Endothelial cell of umbilical vein (primary cell): ENCODE measurements around the gene TNFRSF14. TPM values are rescaled to one million over a fixed set of nuclear protein-coding genes. Genes with fewer than 3 reads are reported as not detected.

Experiments
- BruUV-seq: library from RNA; stranded (reverse); fragments of 400-500 nt; replicated peaks from 2 replicates; lab custom pipeline; 2021; lab: Mats Ljungman, UMichigan
- CTCF ChIA-PET: fragments of 300-600, 350-600 bp; sonication (Branson Sonifier 250); formaldehyde crosslinking; loops from one replicate; lab custom pipeline; 2021; ENCODE audit warnings: antibody characterized with exemption, inconsistent platforms; lab: Charles Lee
- POLR2A ChIA-PET: fragments of 300-600, 350-600 bp; sonication (Branson Sonifier 250); formaldehyde crosslinking; loops from one replicate; lab custom pipeline; 2021; ENCODE audit warnings: antibody characterized with exemption, inconsistent platforms; lab: Charles Lee
- DNase-seq: peaks from one replicate; pipeline ENCODE4 v3.0.0-alpha.2; 2011; ENCODE audit warnings: low read depth, low spot score
- FAIRE-seq: peaks from 2 replicates; lab custom pipeline; 2011; peaks lifted over from hg19 to GRCh38; lab: Jason Lieb, UNC
- H2AFZ ChIP-seq: 2 replicates; pipeline ENCODE4 v1.6.0; 2012; ENCODE audit warnings: low read depth, low read length, control low read depth, inconsistent platforms
- H3K27ac ChIP-seq: 2 replicates; pipeline ENCODE4 v1.5.1; 2011; ENCODE audit warnings: low read depth, mild to moderate bottlenecking, control low read depth, low read length, moderate library complexity; ENCODE audit not compliant: insufficient read depth
- H3K27me3 ChIP-seq, 2 experiments: 2 replicates each; pipeline versions ENCODE4 v1.6.0 to v1.6.1; 2011; ENCODE audit warnings: low read length in 2 of 2, mixed read lengths in 1 of 2; ENCODE audit not compliant: control insufficient read depth in 2 of 2, insufficient read depth in 2 of 2
- H3K36me3 ChIP-seq, 2 experiments: 2 replicates in 1 of 2; 3 replicates in 1 of 2; pipeline ENCODE4 v1.5.1; 2011; ENCODE audit warnings: low read length in 2 of 2, mild to moderate bottlenecking in 1 of 2, moderate library complexity in 1 of 2; ENCODE audit not compliant: control insufficient read depth in 2 of 2, insufficient read depth in 2 of 2; ENCODE audit errors: extremely low read depth in 1 of 2
- H3K4me1 ChIP-seq: 3 replicates; pipeline ENCODE4 v1.5.1; 2011; ENCODE audit warnings: mild to moderate bottlenecking, low read length; ENCODE audit not compliant: control insufficient read depth, insufficient read depth; ENCODE audit errors: extremely low read depth
- H3K4me2 ChIP-seq: 2 replicates; pipeline ENCODE4 v1.6.1; 2011; ENCODE audit warnings: low read length, control low read depth, mixed read lengths; ENCODE audit not compliant: insufficient read depth
- H3K4me3 ChIP-seq, 3 experiments: fragments of 200-600 bp in 1 of 3; sonication (generic), shearing (Covaris generic) in 1 of 3; replicated peaks in 1 of 3; 2 replicates each; pipeline ENCODE4 v1.5.1; 2011 to 2016; ENCODE audit warnings: control low read depth in 3 of 3, low read length in 3 of 3, mild to moderate bottlenecking in 2 of 3, inconsistent platforms in 1 of 3, low read depth in 1 of 3, moderate library complexity in 1 of 3; ENCODE audit not compliant: insufficient read depth in 1 of 3
- H3K79me2 ChIP-seq: 2 replicates; pipeline ENCODE4 v1.6.0; 2012; ENCODE audit warnings: low read length, inconsistent platforms; ENCODE audit not compliant: control insufficient read depth, insufficient read depth
- H3K9ac ChIP-seq: replicated peaks from 2 replicates; pipeline ENCODE3; 2011; ENCODE audit warnings: low read length, control low read depth; ENCODE audit not compliant: insufficient read depth; ENCODE audit errors: extremely low read depth
- H3K9me1 ChIP-seq: replicated peaks from 3 replicates; pipeline ENCODE4 v1.6.0; 2011; ENCODE audit warnings: mild to moderate bottlenecking, low read length; ENCODE audit not compliant: control insufficient read depth, insufficient read depth; ENCODE audit errors: extremely low read depth
- H3K9me3 ChIP-seq: replicated peaks from 2 replicates; pipeline ENCODE4 v1.5.1; 2012; ENCODE audit warnings: low read length, inconsistent platforms; ENCODE audit not compliant: control insufficient read depth, insufficient read depth
- H4K20me1 ChIP-seq: replicated peaks from 2 replicates; pipeline ENCODE3; 2011; ENCODE audit warnings: mild to moderate bottlenecking, low read length; ENCODE audit not compliant: control insufficient read depth, insufficient read depth; ENCODE audit errors: extremely low read depth
- EZH2 ChIP-seq: IDR thresholded peaks from 2 replicates; pipeline ENCODE4 v1.6.1; 2012; ENCODE audit warnings: borderline replicate concordance, low read depth, mild to moderate bottlenecking, moderate library complexity, low read length, inconsistent platforms; ENCODE audit not compliant: severe bottlenecking
- FOS ChIP-seq: IDR thresholded peaks from 2 replicates; pipeline ENCODE4 v1.6.1; 2011; ENCODE audit warnings: mild to moderate bottlenecking, low read length, moderate library complexity, borderline replicate concordance; ENCODE audit not compliant: insufficient read depth
- GATA2 ChIP-seq: IDR thresholded peaks from 2 replicates; pipeline ENCODE4 v1.7.0; 2011; ENCODE audit warnings: low read depth, mild to moderate bottlenecking, moderate library complexity, mixed read lengths, low read length; ENCODE audit not compliant: insufficient read length, insufficient read depth
- JUN ChIP-seq: IDR thresholded peaks from 2 replicates; pipeline ENCODE4 v1.6.1; 2011; ENCODE audit warnings: borderline replicate concordance, low read depth; ENCODE audit not compliant: insufficient read length, insufficient read depth
- MYC ChIP-seq: IDR thresholded peaks from one replicate; pipeline ENCODE4 v1.6.1; 2011; ENCODE audit warnings: mild to moderate bottlenecking, low read depth, low read length
- POLR2A ChIP-seq: IDR thresholded peaks from 2 replicates; pipeline ENCODE4 v1.6.1; 2012; ENCODE audit warnings: low read depth, mild to moderate bottlenecking, control low read depth, low read length
- POLR2AphosphoS5 ChIP-seq: IDR thresholded peaks from 2 replicates; pipeline ENCODE4 v1.6.1; 2012; ENCODE audit warnings: low read depth, mild to moderate bottlenecking, control low read depth, low read length, moderate library complexity; ENCODE audit not compliant: insufficient read depth
- dilution Hi-C: fragments of 300-500 bp; cut with MboI; formaldehyde crosslinking; loops from one replicate; pipeline ENCODE4 v1.15.0; 2019; ENCODE audit warnings: low sequenced_read_pairs; ENCODE audit not compliant: extremely low pct_ligation_motif_present
- intact Hi-C: fragments of 100-400 bp; cut with micrococcal nuclease; formaldehyde crosslinking; loops from one replicate; pipeline ENCODE4 v1.10.0; 2022
- polyA plus RNA-seq, 4 experiments: library from polyadenylated mRNA; depleted of rRNA in 3 of 4; stranded (reverse) in 3 of 4; unstranded in 1 of 4; fragments of >200 nt; gene quantifications; 2 replicates each; pipeline versions ENCODE4 v1.2.1 to v1.2.3, GENCODE V29; 2011 to 2012; ENCODE audit warnings: missing spikeins in 1 of 4
- total RNA-seq: library from RNA; stranded (reverse); gene quantifications from 2 replicates; pipeline ENCODE4 v1.2.3, GENCODE V29; 2021
- TF ChIP-seq, protein P1 (sequence below): IDR thresholded peaks from 2 replicates; pipeline ENCODE4 v1.6.1; 2011; ENCODE audit not compliant: insufficient read depth, insufficient read length
- TF ChIP-seq, protein P2 (sequence below), 2 donors: IDR thresholded peaks; 1 replicate in 1 of 2; 2 replicates in 1 of 2; pipeline ENCODE4 v1.5.1; 2011; ENCODE audit warnings: low read length in 2 of 2, mild to moderate bottlenecking in 2 of 2, moderate library complexity in 2 of 2, control low read depth in 1 of 2, inconsistent platforms in 1 of 2, low read depth in 1 of 2; ENCODE audit not compliant: insufficient read depth in 1 of 2; ENCODE audit errors: extremely low read depth in 1 of 2

Gene TNFRSF14
- total and polyA plus RNA-seq, 2 donors (not counting 3 experiments of a cell fraction or from before 2014, with no cell fraction given) = 40.9 to 49.4 TPM

DNA sequence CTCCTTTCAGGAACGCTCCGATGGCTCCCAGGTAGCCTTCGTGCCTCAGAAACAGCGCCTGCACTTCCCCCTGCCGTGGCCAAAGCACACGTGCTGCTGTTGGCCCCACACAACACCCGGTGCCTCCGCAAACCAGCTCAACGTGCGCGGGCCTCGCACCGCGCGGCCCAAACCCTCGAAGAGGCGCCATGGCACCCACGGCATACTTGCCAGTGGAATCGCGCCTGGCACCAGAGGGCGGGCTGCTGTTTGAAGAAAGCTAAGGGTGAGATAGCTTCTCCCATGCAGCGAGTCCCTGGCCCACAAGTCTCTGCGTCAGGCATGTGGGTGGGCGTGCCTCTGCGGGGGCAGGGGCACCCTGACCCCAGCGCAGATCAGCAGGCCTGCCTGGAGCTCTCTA is 37.6 kb upstream of the TNFRSF14 start:
- no peak overlapping the region for H3K27ac ChIP-seq
- H3K9ac ChIP-seq = no peak overlapping the region
- no peak for DNase-seq
- CTCF ChIA-PET = no interaction called here
- FAIRE-seq = no peak
- peaks cover 16% of the 10 kb centered on the region for H3K79me2 ChIP-seq
- H3K27me3 ChIP-seq = no peaks in the 10 kb centered on the region
- TF ChIP-seq MYC (no peak), POLR2AphosphoS5 (no peak), GATA2 (no peak), FOS (no peak), EZH2 (no peak), POLR2A (no peak), JUN (no peak)
- TF ChIP-seq, protein P1, sequence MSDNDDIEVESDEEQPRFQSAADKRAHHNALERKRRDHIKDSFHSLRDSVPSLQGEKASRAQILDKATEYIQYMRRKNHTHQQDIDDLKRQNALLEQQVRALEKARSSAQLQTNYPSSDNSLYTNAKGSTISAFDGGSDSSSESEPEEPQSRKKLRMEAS = no peak
- TF ChIP-seq, protein P2, sequence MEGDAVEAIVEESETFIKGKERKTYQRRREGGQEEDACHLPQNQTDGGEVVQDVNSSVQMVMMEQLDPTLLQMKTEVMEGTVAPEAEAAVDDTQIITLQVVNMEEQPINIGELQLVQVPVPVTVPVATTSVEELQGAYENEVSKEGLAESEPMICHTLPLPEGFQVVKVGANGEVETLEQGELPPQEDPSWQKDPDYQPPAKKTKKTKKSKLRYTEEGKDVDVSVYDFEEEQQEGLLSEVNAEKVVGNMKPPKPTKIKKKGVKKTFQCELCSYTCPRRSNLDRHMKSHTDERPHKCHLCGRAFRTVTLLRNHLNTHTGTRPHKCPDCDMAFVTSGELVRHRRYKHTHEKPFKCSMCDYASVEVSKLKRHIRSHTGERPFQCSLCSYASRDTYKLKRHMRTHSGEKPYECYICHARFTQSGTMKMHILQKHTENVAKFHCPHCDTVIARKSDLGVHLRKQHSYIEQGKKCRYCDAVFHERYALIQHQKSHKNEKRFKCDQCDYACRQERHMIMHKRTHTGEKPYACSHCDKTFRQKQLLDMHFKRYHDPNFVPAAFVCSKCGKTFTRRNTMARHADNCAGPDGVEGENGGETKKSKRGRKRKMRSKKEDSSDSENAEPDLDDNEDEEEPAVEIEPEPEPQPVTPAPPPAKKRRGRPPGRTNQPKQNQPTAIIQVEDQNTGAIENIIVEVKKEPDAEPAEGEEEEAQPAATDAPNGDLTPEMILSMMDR (IDR thresholded peaks at IDR 0.05; ENCODE audit: extremely low read depth in 1 of 2, insufficient read depth in 1 of 2, low read depth in 1 of 2, low read length in 2 of 2) = no peak
- no peak overlapping the region for H3K4me2 ChIP-seq
- no peaks in the 10 kb centered on the region for H3K4me1 ChIP-seq
- no peak overlapping the region for H2AFZ ChIP-seq
- POLR2A ChIA-PET = no interaction called here
- H4K20me1 ChIP-seq = no peaks in the 10 kb centered on the region
- dilution Hi-C loops = no loop called here
- BruUV-seq = no TSS peak
- H3K36me3 ChIP-seq = peaks cover 6 to 51% of the 10 kb centered on the region in 2 experiments
- no peaks in the 10 kb centered on the region for H3K9me1 ChIP-seq
- no peak overlapping the region for H3K4me3 ChIP-seq
- no peaks in the 10 kb centered on the region for H3K9me3 ChIP-seq
- intact Hi-C loops = no loop called here
